Stimulated activated CD8-positive, alpha-beta memory T cell treated with anti-CD3 and anti-CD28 coated beads, Interleukin-12 subunit alpha, Interleukin-12 subunit beta, amount 100 ng/mL, for 1 hour (primary cell): Measurements from ENCODE around the gene STIM2.

Source experiments
- DNase-seq: peaks from one replicate; pipeline ENCODE4 v3.0.0-alpha.2; 2020; ENCODE audit warnings: low read depth

The STIM2 gene

DNA sequence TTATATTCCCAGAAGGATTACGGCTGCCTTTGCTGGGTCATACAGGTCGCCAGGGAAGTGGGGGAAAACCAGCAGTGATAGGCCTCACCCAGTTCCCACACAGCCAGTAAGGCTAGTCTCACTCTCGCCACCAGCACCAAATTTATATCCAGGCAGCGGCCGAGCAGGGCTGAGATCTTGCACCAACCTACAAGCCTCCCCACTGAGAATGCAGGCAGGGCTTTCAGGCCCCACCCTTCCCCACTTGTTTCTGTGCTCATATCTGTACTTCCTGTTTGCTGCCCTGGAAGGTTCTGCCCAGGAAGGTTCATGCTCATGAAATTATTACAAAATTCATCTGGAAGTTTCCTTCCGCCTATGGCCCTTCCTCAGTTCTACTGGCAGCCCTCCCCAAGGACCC, 179.7 kb downstream of the STIM2 start:
- DNase-seq: no peak

DNA sequence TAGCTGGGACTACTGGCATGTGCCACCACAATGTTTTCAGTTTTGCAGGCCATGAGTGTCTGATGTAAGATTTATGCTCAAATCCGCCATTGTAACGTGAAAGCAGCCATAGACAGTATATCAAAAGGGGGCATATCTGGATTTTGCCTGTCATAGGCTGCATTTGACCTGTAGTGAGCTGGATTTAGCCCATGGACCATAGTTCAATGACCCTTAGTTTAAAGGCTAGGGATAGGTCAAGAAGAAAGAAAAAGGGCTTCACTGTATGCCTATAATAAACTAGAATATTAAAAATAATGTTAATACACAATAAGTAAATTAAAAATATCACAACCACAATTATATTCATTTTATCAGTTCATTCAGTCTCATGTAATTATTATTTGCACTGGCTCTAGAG, 181.8 kb downstream of the STIM2 start:
- DNase-seq: no peak

DNA sequence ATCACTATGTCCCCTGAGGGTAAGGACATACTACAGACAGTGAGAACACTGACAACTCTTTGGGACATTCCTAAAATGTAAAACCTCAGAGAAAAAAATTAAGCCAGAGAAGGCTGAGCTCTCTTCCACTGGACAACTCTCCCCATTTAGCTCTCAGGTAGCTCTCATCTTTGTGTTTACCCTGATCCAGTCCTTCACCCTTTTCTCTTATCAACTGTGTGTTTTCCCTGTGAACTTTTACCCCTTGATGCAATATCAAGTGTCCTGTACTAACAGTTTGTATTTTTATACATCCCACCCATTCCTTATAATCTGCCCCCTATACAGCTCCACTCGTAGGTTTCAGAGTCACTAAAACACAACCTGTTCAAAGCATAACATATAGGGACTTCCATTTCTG, 182.6 kb downstream of the STIM2 start:
- no peak for DNase-seq

DNA sequence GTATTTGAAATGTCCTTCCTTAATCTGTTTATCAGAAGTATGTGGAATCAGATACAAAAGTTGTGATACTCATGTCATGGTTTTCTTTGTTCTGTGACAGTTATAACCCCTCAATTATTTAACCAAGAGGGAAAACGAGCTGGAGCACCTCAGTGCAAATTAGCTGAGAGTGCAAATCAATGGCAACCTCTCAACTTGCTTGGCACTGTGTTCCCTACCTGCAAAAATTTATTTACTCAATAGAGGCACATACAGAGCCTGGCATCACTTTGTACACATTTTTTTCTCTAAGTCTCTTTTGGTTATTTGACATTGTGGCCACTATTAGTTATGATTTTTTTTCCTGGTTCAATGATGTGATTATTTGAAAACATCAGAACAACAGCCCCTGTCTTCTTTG, 186.2 kb downstream of the STIM2 start:
- no peak for DNase-seq

DNA sequence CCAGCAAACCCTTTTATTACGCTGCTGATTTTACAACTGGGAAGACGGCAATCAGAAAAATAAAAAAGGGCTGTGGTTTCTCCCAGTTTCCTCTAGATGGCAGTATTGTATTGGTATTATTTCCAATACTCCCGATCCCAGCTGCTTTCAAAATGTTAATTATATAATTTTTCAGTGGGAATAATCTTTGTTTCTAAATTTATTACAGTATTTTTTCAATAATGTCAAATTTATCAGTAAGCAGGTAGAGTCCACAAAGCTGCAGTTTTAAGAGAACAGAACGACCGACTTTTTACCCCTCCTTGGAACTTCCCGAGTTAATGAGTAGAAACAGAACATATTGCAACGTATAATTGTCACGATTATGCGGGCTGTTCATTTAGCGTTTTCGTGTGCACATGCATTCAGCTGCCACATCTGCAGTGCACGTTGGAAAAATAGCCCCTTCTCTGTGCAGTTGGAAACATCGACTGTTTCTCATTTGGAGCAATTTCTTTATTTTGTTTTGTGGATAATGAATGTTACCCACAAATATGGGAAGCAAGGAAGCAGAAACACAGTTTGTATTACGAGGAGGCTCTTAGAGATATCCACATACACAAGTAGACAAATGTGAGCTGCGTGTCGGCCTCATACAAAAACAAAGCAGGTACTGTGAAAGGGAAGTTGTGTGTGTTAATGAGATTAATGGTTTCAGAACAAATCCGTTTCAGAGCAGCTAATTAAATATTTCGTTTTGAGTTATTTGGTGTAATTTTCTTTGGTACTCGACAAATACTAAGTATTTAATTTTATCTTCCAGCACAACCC, 188.0 kb downstream of the STIM2 start:
- no peak for DNase-seq

DNA sequence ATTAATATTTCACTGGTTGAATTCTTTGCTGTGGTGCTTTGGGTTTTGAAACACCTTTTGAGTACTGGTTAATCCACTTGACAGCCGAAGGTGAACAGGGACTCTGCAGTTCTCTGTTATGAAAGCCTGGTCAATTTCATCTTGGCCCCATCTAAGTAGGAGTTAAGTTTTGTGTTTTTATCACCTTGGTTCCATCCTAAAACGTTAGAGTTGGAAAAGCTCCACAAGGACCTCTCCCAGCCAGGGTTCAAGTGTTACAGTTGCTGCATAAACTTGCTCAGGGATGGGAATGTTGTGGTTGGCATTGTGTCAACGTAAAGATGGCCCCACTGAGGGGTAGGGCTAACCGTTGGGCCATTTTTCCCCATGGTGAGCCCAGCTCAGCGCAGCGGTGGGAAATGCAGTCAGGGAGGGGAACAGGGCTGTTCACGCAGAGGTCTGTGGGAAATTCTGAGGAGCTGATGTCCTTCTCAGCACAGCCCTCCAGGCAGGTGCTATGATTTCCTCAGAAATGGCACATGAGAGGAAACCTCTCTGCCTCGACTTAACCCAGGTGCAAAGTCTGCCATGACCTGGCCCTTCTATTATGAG, 188.7 kb downstream of the STIM2 start:
- DNase-seq: no peak

DNA sequence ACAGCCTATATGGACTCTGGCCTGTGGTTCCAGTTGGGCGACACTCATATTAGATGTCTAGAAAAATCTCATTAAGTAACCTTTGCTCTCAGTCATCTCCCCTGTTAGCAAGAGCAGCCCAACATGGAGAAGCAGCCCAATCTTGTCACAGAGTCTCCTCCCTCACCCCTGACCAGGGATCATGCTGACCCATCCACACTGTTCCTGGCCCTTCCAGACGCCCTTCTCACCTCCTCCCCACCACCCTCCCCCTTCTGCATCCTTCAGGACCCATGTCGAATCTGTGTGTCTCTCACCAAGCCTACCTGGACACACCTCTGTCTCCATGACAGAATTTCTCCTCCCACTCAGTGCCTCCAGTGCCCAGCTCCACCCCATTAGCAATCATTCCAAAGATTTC, 190.1 kb downstream of the STIM2 start:
- DNase-seq: no peak

DNA sequence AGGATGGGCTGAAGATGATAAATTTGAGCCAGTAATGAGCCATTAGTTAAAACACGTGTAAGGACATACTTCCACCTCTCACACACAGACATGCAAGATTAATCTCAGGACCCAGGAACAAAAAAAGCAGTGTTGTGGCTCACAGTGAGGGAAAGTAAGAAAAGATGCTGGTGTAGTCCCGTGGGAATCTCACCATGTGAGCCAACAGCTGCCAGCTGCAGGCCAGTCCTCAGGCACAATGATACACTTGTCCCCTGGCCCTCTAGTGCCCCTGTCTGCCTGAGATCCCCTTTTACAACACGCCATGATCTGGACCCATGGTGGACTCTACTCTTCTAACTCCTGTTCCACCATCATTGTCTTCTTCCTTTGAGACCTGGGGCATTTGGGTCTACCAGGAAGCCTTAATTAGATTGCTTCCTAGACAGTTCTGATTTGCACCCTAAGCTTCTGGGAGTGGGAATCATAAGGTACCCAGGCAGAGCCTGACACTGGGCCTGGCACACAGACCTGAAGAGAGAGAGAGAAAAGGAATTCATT, 194.7 kb downstream of the STIM2 start:
- no peak for DNase-seq

DNA sequence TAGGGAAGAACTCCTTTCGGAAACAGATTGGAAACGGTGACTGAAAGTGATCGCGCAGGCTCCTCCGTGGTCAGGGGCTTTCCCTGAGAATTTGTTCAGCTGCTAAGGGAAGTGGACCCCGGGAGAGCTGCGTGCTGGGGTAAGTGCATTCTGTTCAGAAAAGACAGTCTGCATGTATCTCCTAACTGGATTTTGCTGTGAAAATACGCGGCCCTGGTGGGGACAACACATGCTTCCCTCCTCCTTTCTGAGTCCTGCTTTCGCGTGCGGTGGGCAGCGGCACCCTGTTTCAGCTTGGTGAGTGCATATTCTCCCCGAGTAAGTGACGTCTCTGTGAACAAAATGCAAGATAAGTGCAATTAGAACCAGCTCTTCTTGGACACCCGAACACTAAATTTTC, 195.6 kb downstream of the STIM2 start:
- DNase-seq: no peak

DNA sequence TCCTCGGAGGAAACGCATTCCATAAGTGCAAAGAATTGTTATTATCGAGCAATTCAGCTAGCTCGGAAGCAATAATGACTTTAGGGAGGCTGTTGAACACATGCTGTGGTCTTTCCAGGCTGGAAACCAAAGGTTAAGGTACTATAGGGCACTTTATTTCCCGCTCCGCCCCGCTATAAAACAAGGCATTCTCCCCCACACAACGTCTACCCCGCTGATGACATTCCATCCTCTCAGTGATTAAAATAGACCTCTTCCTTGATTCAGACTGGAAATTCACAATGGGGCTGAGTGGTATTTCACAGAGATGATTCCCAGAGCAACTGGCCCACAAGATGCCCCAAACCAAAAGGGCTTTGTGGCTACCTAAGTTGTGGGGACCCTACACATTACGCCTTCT, 196.4 kb downstream of the STIM2 start:
- DNase-seq: no peak

DNA sequence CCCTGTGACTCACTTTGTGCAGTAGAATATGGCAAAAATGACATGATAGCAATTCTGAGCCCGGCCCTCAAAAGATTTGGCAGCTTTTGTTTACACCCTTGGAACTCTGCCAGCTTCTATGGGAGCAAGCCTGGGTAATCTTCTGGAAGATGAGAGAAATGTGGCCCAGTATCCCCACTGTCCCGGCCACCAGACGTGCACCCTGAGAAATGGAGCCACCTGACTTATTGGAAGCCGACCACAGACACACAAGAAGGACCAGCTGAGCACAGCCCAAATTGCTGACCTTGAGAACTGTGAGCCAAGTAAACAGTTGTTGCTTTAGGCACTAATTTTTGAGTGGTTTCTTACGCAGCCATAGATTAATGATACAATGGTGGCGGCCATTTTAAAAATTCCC, 197.0 kb downstream of the STIM2 start:
- DNase-seq: no peak

DNA sequence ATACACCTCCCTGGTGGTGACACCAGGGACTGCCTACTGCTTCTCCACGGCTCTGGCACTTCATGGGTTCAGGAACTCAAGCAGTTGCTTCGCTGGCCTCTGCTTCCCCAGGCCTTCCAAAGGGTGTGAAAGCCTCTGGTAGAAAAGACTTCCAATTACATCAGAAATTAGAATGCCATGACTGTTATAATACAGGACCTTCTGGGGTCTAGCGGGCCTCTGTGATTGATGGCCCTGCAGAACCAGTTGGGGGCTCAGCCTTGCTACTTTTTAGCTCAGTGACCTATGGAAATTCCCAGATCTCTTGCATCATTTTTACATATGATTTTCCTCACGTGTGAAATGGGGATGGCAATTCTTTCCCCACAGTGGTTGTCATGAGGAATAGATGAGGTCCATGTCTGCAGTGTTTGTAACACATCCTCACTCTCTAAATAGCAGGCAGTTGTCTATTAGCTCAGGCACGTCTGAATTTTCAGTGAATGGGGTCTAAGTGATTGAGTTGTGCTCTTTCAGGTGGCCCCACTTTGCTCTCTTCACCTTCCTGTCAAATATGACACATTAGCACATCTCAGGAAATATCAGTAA, 198.3 kb downstream of the STIM2 start:
- no peak for DNase-seq

DNA sequence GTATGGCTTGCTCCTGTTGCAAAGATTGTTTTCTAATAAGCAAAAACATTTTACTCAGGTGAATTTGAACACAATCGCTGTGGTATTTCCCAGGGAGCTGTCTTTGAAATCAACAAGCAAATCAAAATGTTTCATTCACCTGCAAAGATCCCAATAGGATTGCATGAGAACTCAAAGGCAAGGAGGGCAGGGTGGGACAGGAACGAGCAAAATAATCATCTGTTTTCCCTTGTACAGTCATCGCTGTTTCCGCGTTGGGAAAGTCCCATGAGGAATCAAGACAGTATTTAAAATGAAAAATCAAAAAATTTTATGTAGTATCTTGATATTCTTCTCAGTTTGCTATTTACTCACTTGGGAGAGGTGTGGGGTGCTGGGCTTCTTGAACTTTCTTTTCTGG, 198.8 kb downstream of the STIM2 start:
- no peak for DNase-seq

DNA sequence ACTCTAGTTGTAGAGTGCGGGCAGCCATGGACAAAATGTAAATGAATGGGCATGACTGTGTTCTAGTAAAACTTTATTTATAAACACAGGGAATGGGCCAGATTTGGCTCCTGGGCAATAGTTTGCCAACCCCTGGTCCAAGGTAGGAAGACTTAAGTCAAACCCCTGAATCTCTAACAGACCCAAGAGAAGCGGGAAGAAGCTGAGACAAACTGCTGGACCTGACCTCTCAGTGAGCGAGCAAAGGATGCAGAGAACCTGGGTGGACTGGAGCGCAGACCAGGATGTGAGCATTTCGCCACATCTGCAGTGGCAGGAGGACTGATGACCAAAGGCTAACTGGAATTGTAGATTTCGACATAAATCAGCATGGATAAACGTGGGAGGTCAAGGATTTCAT, 201.6 kb downstream of the STIM2 start:
- no peak for DNase-seq

DNA sequence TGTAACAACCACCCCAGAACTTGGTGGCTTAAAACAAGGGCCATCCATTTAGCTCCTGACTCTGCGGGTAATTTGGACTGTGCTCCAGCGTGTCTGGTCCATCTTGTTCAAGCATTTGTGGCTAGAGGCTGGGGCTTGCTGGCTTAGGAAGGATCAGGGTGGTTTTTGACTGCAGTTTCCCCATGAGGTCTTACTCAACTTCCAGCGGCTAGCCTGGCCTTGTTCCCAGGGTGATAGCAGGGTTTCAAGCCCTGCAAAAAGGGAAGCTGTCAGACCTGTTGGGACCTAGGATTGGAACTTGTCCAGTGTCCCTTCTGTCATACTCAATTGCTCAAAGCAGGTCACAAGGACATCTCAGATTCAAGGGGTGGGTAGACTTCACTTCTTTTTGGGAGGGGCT, 205.9 kb downstream of the STIM2 start:
- DNase-seq: no peak

DNA sequence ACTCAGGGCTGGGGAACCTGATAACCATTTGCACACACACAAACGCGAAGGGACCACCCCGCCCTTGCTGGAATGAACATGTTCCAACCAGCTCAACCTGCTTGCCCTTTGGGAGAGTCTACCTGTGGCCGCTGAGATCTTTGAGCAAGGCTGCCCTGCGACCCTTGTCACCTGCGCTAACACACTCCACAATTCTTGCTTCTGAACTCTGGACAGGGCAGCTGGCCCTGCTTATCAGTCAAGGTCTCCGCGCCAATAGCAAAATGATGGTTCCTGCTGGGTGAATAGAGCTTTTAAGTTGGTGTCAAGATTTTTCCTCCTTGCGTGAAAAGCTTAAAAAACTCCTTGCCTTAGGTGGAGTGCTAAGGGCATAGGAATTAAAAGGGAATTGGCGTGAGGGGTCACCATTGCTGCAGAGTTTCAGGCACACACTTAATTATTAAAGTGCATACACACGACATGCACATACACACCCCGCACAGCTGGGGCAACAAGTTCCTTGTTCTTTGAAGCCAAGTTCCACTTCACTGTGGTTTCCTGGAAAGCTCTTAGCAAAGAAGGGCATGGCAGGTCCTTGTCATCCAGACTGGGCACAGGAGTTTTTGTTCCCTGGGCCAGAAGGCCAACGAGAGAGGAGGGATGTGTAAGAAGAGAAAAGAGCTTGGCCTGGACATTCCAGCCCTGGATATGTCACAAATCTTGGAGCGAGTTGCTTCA, 207.7 kb downstream of the STIM2 start:
- no peak for DNase-seq
